HFFc6 (cell line): ENCODE results near the gene METAP1D. TPM values are rescaled to one million over a fixed set of nuclear protein-coding genes. Genes with fewer than 3 reads are reported as not detected.

Experiments used
- DNase-seq: peaks from one replicate; pipeline ENCODE4 v3.0.0-alpha.2; 2018
- H3K27ac Mint-ChIP-seq: 2 replicates; pipeline ENCODE4 v1.8.0; 2020; ENCODE audit warnings: mild to moderate bottlenecking, mixed read lengths
- H3K27me3 Mint-ChIP-seq: 2 replicates; pipeline ENCODE4 v1.8.0; 2021; ENCODE audit warnings: mild to moderate bottlenecking, moderate library complexity, mixed read lengths; ENCODE audit not compliant: insufficient read depth
- H3K36me3 Mint-ChIP-seq: 2 replicates; pipeline ENCODE4 v1.8.0; 2021; ENCODE audit warnings: low read depth, mixed read lengths
- H3K4me1 Mint-ChIP-seq: 2 replicates; pipeline ENCODE4 v1.8.0; 2020; ENCODE audit warnings: low read depth, mixed read lengths
- H3K4me3 Mint-ChIP-seq: 2 replicates; pipeline ENCODE4 v1.8.0; 2020; ENCODE audit warnings: mild to moderate bottlenecking, moderate library complexity, mixed read lengths
- H3K9me3 Mint-ChIP-seq: 2 replicates; pipeline ENCODE4 v1.8.0; 2020; ENCODE audit warnings: mild to moderate bottlenecking, mixed read lengths
- total RNA-seq, 6 experiments: library from RNA; stranded (reverse); fragmentation: NEBNext Ultra II Directional; extraction: Animal tissue kit (Norgen Biotek cat#: 25700); gene quantifications; 2 replicates in 1 of 6; 3 replicates in 5 of 6; pipeline ENCODE4 v1.2.3, GENCODE V29; 2021
- TF ChIP-seq, protein P1 (sequence below): fragments of 200-600 bp; sonication (generic); IDR thresholded peaks from 2 replicates; pipeline ENCODE4 v1.5.0; 2021; ENCODE audit warnings: antibody characterized with exemption, mild to moderate bottlenecking

The METAP1D gene
- total RNA-seq, 6 experiments from 2014 or later = 5.3 to 7.5 (median 6.2) TPM

DNA sequence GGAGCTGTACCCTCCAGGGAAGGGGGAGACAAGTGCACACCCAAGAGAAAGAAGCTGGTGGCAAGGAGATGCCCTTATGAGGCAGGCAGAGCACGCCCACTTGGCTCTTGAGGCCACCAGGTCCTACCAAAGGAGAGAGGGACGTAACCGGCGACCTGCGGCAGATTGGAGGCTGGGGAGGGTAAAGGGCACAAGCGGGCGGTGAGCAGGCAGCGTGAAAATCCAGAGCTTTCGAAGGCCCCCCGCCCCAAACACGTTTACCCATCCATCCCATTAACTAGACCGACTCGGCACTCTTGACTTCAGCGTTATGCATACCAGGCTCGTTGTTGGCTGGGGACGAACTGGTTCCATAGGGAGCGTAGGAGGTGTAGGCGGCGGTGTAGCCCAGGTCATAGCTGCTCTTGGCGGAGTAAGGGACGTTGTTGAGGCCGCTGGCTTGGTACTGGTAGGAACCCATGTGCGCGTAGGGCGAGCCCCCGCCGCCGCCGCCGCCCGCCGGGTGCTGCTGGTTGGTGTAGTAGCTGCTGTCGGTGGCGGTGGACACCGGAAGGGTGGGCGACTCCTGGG, 102.2 kb downstream of the METAP1D start:
- Mint-ChIP-seq H3K4me1 (peaks cover 61% of the 10 kb centered on the region), H3K36me3 (peaks cover 9% of the 10 kb centered on the region; the same call in 1 of the 2 replicates), H3K4me3 (peak overlapping the region; percentile 95), H3K9me3 (no peaks in the 10 kb centered on the region), H3K27me3 (peaks cover 5% of the 10 kb centered on the region; the same call in 1 of the 2 replicates), H3K27ac (peak overlapping the region; percentile 90)
- no peak for DNase-seq
- TF ChIP-seq, protein P1, sequence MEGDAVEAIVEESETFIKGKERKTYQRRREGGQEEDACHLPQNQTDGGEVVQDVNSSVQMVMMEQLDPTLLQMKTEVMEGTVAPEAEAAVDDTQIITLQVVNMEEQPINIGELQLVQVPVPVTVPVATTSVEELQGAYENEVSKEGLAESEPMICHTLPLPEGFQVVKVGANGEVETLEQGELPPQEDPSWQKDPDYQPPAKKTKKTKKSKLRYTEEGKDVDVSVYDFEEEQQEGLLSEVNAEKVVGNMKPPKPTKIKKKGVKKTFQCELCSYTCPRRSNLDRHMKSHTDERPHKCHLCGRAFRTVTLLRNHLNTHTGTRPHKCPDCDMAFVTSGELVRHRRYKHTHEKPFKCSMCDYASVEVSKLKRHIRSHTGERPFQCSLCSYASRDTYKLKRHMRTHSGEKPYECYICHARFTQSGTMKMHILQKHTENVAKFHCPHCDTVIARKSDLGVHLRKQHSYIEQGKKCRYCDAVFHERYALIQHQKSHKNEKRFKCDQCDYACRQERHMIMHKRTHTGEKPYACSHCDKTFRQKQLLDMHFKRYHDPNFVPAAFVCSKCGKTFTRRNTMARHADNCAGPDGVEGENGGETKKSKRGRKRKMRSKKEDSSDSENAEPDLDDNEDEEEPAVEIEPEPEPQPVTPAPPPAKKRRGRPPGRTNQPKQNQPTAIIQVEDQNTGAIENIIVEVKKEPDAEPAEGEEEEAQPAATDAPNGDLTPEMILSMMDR = no peak

- Mint-ChIP-seq H3K27ac (peak within 1 kb of the TSS; percentile 90), H3K9me3 (no peaks in the 10 kb centered on the region), H3K4me1 (peaks cover 53% of the 10 kb centered on the region), H3K36me3 (peaks cover 9% of the 10 kb centered on the region; the same call in 1 of the 2 replicates), H3K4me3 (peak within 1 kb of the TSS; percentile 95), H3K27me3 (no peaks in the 10 kb centered on the region)
- DNase-seq = peak; percentile 92
- TF ChIP-seq, protein P1 = no peak; the same call in 1 of the 2 replicates
Observed at GRCh38 chr2:172102391-172103359, 102.9 kb downstream of the METAP1D start, which contains the start of gene DLX2. TSS of gene DLX2 (minus strand) at chr2:172102900. CDS start at chr2:172102538, 362 bp downstream.

DNA sequence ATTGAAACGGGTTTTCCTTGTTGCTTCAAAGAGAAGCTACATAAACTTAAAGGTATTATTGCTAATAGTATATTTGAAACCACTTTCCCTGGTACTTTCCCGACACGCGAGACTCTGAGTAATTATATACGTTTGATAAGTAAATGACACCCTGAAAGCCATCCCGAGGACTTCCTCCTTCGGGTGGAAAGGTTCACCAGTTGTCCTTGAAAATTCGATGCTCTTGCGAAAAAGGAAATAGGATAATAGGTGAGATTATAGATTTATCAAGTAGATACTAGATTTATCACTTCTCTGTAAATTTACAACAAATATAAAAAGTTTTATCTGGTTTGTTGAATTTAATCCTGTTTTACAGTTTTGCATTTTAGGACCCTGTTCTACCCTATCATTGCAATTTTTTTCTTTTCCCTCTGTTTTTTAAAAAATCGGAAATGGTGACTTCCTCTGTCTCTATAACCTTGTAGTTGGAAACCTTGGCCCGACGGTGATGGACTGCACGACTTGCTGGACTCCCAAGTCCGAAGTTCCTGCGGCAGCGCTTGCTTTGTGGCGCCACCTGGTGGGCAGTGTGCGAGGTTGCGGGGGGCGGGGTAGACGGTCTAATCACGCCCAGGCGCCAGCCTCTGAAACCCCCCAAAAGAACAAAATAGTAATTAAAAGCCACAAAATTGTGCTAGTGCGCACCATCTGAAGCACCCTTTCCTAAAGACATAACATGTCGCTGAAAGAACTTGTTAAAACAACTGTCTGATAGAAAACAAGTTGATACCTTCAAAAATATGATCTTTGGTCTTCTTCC, 103.9 kb downstream of the METAP1D start:
- no peaks in the 10 kb centered on the region for H3K27me3 Mint-ChIP-seq
- TF ChIP-seq, protein P1 = peak; percentile 98

DNA sequence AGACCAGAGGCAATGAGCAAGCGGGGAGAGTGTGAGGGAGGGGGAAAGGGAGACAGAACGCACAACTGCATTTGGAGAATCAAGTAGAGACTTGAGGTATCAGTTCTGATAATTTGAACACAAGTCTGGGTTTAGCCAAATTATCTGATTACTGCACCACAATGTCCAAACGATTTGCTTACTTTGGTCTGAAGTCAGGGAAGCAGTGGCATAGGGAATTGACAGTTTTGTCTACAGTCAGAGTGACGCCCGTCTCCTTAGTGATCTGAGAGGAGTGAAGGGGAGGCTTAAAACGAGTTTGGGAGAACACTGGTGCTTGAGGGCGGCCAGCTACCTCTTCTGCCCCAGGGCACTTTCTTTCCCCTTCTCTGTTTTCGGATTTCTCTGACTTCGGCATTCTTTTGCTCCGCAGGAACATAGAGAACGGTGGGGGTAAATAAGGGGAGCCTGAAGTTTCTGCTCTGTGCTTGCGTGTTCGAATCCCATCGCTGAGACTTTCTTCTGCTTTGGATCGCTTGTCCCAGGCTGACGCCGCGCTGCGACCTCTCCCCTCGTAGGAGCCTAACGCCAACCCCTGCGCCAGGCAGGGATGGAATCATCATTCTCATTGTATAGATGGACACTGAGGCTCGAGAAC, 105.8 kb downstream of the METAP1D start:
- no peaks in the 10 kb centered on the region for H3K27me3 Mint-ChIP-seq
- no peak for DNase-seq

More for the DNA sequence above, 103.9 kb downstream of the METAP1D start:
- DNase-seq = peak; percentile 80
- Mint-ChIP-seq H3K27ac (peak overlapping the region; percentile 25; the same call in 1 of the 2 replicates), H3K4me1 (peaks cover 43% of the 10 kb centered on the region), H3K4me3 (peak overlapping the region; percentile 95), H3K9me3 (no peaks in the 10 kb centered on the region), H3K36me3 (peaks cover 9% of the 10 kb centered on the region; the same call in 1 of the 2 replicates)

More for the DNA sequence above, 105.8 kb downstream of the METAP1D start:
- TF ChIP-seq, protein P1 = no peak
- H3K9me3 Mint-ChIP-seq = no peaks in the 10 kb centered on the region
- H3K27ac Mint-ChIP-seq = peak overlapping the region; percentile 77
- H3K4me1 Mint-ChIP-seq = peaks cover 33% of the 10 kb centered on the region
- H3K4me3 Mint-ChIP-seq = peak overlapping the region; percentile 92
- peaks cover 9% of the 10 kb centered on the region; the same call in 1 of the 2 replicates for H3K36me3 Mint-ChIP-seq
